ENCODE results near the gene PPARA. TPM values are rescaled to one million over a fixed set of nuclear protein-coding genes. Genes with fewer than 3 reads are reported as not detected.

PPARA gene
- total RNA-seq, 1 experiment from 2014 or later = 10.7 TPM

- no peak for TF ChIP-seq TCF7L2 (IDR thresholded peaks at IDR 0.05; ENCODE audit: low read depth, low read length)
- TF ChIP-seq, protein P1, sequence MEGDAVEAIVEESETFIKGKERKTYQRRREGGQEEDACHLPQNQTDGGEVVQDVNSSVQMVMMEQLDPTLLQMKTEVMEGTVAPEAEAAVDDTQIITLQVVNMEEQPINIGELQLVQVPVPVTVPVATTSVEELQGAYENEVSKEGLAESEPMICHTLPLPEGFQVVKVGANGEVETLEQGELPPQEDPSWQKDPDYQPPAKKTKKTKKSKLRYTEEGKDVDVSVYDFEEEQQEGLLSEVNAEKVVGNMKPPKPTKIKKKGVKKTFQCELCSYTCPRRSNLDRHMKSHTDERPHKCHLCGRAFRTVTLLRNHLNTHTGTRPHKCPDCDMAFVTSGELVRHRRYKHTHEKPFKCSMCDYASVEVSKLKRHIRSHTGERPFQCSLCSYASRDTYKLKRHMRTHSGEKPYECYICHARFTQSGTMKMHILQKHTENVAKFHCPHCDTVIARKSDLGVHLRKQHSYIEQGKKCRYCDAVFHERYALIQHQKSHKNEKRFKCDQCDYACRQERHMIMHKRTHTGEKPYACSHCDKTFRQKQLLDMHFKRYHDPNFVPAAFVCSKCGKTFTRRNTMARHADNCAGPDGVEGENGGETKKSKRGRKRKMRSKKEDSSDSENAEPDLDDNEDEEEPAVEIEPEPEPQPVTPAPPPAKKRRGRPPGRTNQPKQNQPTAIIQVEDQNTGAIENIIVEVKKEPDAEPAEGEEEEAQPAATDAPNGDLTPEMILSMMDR (IDR thresholded peaks at IDR 0.05) = no peak
- no peak for TF ChIP-seq REST (IDR thresholded peaks at IDR 0.05; ENCODE audit: insufficient read depth in 1 of 2, low read depth in 2 of 2, low read length in 1 of 2)
- no peak for TF ChIP-seq SIN3A (IDR thresholded peaks at IDR 0.05; ENCODE audit: borderline replicate concordance, insufficient read depth, low read depth, low read length)
- TF ChIP-seq POLR2AphosphoS5 (IDR thresholded peaks at IDR 0.05; ENCODE audit: low read depth, low read length) = no peak
- ChIA-PET CTCF (no interaction called here), POLR2A (no interaction called here)
- in situ Hi-C loops (cut with HindIII; ENCODE audit: low pct_unique_long_range_greater_than_20kb, low sequenced_read_pairs) (no loop called here), intact Hi-C loops (cut with micrococcal nuclease; ENCODE audit: unreplicated experiment) (no loop called here)
- Histone ChIP-seq H3K36me3 (ENCODE audit: control insufficient read depth, insufficient read depth, low read length) (no peaks in the 10 kb centered on the region), H3K4me3 (ENCODE audit: low read depth in 2 of 2, low read length in 2 of 2) (no peak overlapping the region), H3K27ac (ENCODE audit: low read length) (no peak overlapping the region), H3K4me1 (ENCODE audit: control insufficient read depth, insufficient read depth, low read length) (no peaks in the 10 kb centered on the region), H3K9me3 (ENCODE audit: control insufficient read depth, insufficient read depth, low read depth, low read length) (peaks cover 8% of the 10 kb centered on the region; the same call in 1 of the 2 replicates), H3K27me3 (ENCODE audit: control insufficient read depth, insufficient read depth, low read length) (no peaks in the 10 kb centered on the region)
- no peak for DNase-seq (ENCODE audit: low read depth, low spot score)
- BruUV-seq (replicated peaks) = no TSS peak
- ATAC-seq = no peak
Observed at GRCh38 chr22:46176508-46177003, 26.2 kb downstream of the PPARA start.

DNA sequence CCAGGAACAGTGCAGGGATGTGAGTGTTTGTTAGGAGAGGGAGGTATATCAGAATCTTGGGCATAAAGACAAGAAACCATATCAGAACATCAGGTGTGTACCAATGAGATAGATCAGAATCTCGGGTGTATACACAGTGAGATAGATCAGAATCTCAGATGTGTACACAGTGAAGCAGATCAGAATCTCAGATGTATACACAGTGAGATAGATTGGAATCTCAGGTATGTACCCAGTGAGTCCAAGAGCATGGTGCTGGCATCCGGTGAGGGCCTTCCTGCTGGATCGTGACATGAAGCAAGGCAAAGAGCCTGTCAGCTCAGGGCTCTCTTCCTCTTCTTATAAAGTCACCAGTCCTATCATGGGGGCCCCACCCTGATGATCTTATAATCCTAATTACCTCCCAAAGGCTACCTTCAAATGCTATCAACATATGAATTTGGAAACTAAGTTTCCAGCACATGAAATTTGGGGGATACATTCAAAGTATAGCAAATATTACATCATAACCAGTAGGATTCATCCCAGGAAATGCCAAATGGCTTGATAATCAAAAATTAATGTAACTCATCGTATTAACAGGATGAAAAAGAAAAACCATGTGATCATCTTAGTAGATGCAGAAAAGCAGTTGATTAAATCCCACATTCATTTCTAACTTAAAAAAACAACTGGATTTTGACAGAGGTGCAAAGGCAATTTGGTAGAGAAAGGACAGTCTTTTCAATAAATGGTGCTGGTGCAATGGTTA is 28.6 kb downstream of the PPARA start:
- ATAC-seq (no peak), DNase-seq (ENCODE audit: low read depth, low spot score) (no peak)
- in situ Hi-C loops (cut with HindIII; ENCODE audit: low pct_unique_long_range_greater_than_20kb, low sequenced_read_pairs) = no loop called here
- H3K9me3 ChIP-seq (ENCODE audit: control insufficient read depth, insufficient read depth, low read depth, low read length) = peaks cover 8% of the 10 kb centered on the region; the same call in 1 of the 2 replicates
- no peak overlapping the region for H3K27ac ChIP-seq (ENCODE audit: low read length)
- no peaks in the 10 kb centered on the region for H3K27me3 ChIP-seq (ENCODE audit: control insufficient read depth, insufficient read depth, low read length)
- ChIA-PET POLR2A (no interaction called here), CTCF (no interaction called here)
- H3K4me3 ChIP-seq (ENCODE audit: low read depth in 2 of 2, low read length in 2 of 2) = no peak overlapping the region
- H3K36me3 ChIP-seq (ENCODE audit: control insufficient read depth, insufficient read depth, low read length) = no peaks in the 10 kb centered on the region
- BruUV-seq (replicated peaks) = no TSS peak
- intact Hi-C loops (cut with micrococcal nuclease; ENCODE audit: unreplicated experiment) = no loop called here
- no peak for TF ChIP-seq REST (IDR thresholded peaks at IDR 0.05; ENCODE audit: insufficient read depth in 1 of 2, low read depth in 2 of 2, low read length in 1 of 2)
- no peak for TF ChIP-seq TCF7L2 (IDR thresholded peaks at IDR 0.05; ENCODE audit: low read depth, low read length)
- TF ChIP-seq SIN3A (IDR thresholded peaks at IDR 0.05; ENCODE audit: borderline replicate concordance, insufficient read depth, low read depth, low read length) = no peak
- TF ChIP-seq POLR2AphosphoS5 (IDR thresholded peaks at IDR 0.05; ENCODE audit: low read depth, low read length) = no peak
- TF ChIP-seq, protein P1 (IDR thresholded peaks at IDR 0.05) = no peak
- no peaks in the 10 kb centered on the region for H3K4me1 ChIP-seq (ENCODE audit: control insufficient read depth, insufficient read depth, low read length)

Measured in Panc1 (cell line).